ENCODE results near the gene AJUBA. TPM values are rescaled to one million over a fixed set of nuclear protein-coding genes. Genes with fewer than 3 reads are reported as not detected.
A peak's percentile ranks its signal among the peaks of the same experiment; 100 is the strongest.
"Not testable (repeated sequence)": the region's sequence is repeated elsewhere in the genome, so short reads cannot be mapped to it uniquely, and the experiment has no call there.

Gene AJUBA
- total RNA-seq, 1 experiment from 2014 or later: 89.2 TPM

GRCh38 chr14:22981090-22981875, 1.1 kb downstream of the AJUBA start:
- DNase-seq (ENCODE audit: low read depth): no peak

GRCh38 chr14:22980672-22981089, 1.7 kb downstream of the AJUBA start:
- peak; percentile 53 for DNase-seq (ENCODE audit: low read depth)

- DNase-seq (ENCODE audit: low read depth): peak; percentile 34
Measured at GRCh38 chr14:22979748-22980392, 2.5 kb downstream of the AJUBA start.

- DNase-seq (ENCODE audit: low read depth): no peak
Measured at GRCh38 chr14:22978981-22979671, 3.2 kb downstream of the AJUBA start.

GRCh38 chr14:22978487-22978837, 3.9 kb downstream of the AJUBA start:
- DNase-seq (ENCODE audit: low read depth): no peak

- DNase-seq (ENCODE audit: low read depth): peak; percentile 82
Measured at GRCh38 chr14:22977684-22978486, 4.5 kb downstream of the AJUBA start.

GRCh38 chr14:22977434-22977683, 5.0 kb downstream of the AJUBA start:
- DNase-seq (ENCODE audit: low read depth): no peak

GRCh38 chr14:22976620-22977433, 5.5 kb downstream of the AJUBA start:
- peak; percentile 78 for DNase-seq (ENCODE audit: low read depth)

GRCh38 chr14:22974530-22975313, 7.6 kb downstream of the AJUBA start:
- peak; percentile 31 for DNase-seq (ENCODE audit: low read depth)

GRCh38 chr14:22973217-22974032, 8.9 kb downstream of the AJUBA start:
- peak; percentile 69 for DNase-seq (ENCODE audit: low read depth)

GRCh38 chr14:22972313-22972930, 9.9 kb downstream of the AJUBA start:
- no peak for DNase-seq (ENCODE audit: low read depth)

GRCh38 chr14:22971152-22971551, 11.2 kb downstream of the AJUBA start:
- no peak for DNase-seq (ENCODE audit: low read depth)

GRCh38 chr14:22966783-22967269, 15.5 kb downstream of the AJUBA start:
- no peak for DNase-seq (ENCODE audit: low read depth)

- not testable (repeated sequence) for DNase-seq (ENCODE audit: low read depth)
Measured at GRCh38 chr14:22965916-22966782, 16.2 kb downstream of the AJUBA start.

GRCh38 chr14:22962061-22962676, 20.2 kb downstream of the AJUBA start:
- DNase-seq (ENCODE audit: low read depth): no peak

GRCh38 chr14:22955702-22956569, 26.4 kb downstream of the AJUBA start:
- no peak for DNase-seq (ENCODE audit: low read depth)

Data from HT1080 (cell line).